Gastrocnemius medialis (tissue), 4 donors: Measurements from ENCODE around the gene COLEC12. TPM values are rescaled to one million over a fixed set of nuclear protein-coding genes. Genes with fewer than 3 reads are reported as not detected.
"Not testable (repeated sequence)": the region's sequence is repeated elsewhere in the genome, so short reads cannot be mapped to it uniquely, and the experiment has no call there.

Experiments used
- ATAC-seq, 2 donors: fragments of 150-250 bp; one replicate each; pipeline ENCODE4 v1.9.1; 2016
- DNase-seq, 2 donors: peaks; one replicate each; pipeline ENCODE4 v3.0.0-alpha.2; 2019
- H3K27ac ChIP-seq, 4 donors: fragments of 200-600 bp; sonication (generic); 1 replicate in 1 of 4; 2 replicates in 3 of 4; pipeline ENCODE4 v1.5.1; 2016 to 2018; ENCODE audit warnings: mild to moderate bottlenecking in 2 of 4, moderate library complexity in 1 of 4
- H3K27me3 ChIP-seq, 3 donors: fragments of 200-600 bp; sonication (generic) in 2 of 3; 1 replicate in 1 of 3; 2 replicates in 2 of 3; pipeline versions ENCODE4 v1.5.1 to v1.6.0; 2016 to 2019; ENCODE audit warnings: mild to moderate bottlenecking in 1 of 3, moderate library complexity in 1 of 3
- H3K36me3 ChIP-seq, 2 donors: fragments of 200-600 bp; sonication (generic) in 1 of 2; one replicate each; pipeline ENCODE4 v1.5.1; 2017 to 2018
- H3K4me1 ChIP-seq, 2 donors: fragments of 200-600 bp; sonication (generic) in 1 of 2; one replicate each; pipeline ENCODE4 v1.5.1; 2016 to 2017; ENCODE audit warnings: mild to moderate bottlenecking in 2 of 2
- H3K4me3 ChIP-seq, 4 donors: fragments of 200-600 bp; sonication (generic) in 3 of 4; 1 replicate in 1 of 4; 2 replicates in 3 of 4; pipeline ENCODE4 v1.5.1; 2016 to 2019; ENCODE audit warnings: mild to moderate bottlenecking in 2 of 4
- H3K9me3 ChIP-seq, 3 donors: fragments of 200-600 bp; sonication (generic) in 2 of 3; 1 replicate in 1 of 3; 2 replicates in 2 of 3; pipeline ENCODE4 v1.5.1; 2016 to 2019
- CTCF ChIP-seq, 5 experiments: fragments of 450-650 bp in 3 of 5; fragments of 200-600 bp in 2 of 5; sonication (generic) in 2 of 5; IDR thresholded peaks in 4 of 5; conservative IDR thresholded peaks in 1 of 5; 1 replicate in 4 of 5; 2 replicates in 1 of 5; pipeline ENCODE4 v1.5.1; 2016 to 2019; ENCODE audit warnings: antibody characterized with exemption in 5 of 5, mild to moderate bottlenecking in 3 of 5, moderate library complexity in 3 of 5
- POLR2A ChIP-seq, 2 donors: fragments of 450-650 bp; IDR thresholded peaks; one replicate each; pipeline ENCODE4 v1.6.1; 2017; ENCODE audit warnings: antibody characterized with exemption in 2 of 2, mild to moderate bottlenecking in 2 of 2, moderate library complexity in 2 of 2
- in situ Hi-C, 4 donors: fragments of 200-750 bp; cut with MboI; loops; one replicate each; pipeline versions ENCODE4 v1.15.0 to v1.8.0; 2017; ENCODE audit warnings: low sequenced_read_pairs in 4 of 4
- intact Hi-C: fragments of 100-400 bp; cut with DNase I; formaldehyde crosslinking; loops from one replicate; pipeline ENCODE4 v1.15.1; 2023; ENCODE audit warnings: low total_unique reads
- total RNA-seq, 4 donors: library from RNA; depleted of rRNA; stranded (reverse); fragments of >200 nt; gene quantifications; one replicate each; pipeline versions ENCODE4 v1.1.0 to v1.2.3, GENCODE V29; 2016

COLEC12 gene
- total RNA-seq, 4 donors from 2014 or later: 0.97 to 6.1 (median 5.1) TPM

- Histone ChIP-seq H3K9me3 (no peaks in the 10 kb centered on the region), H3K27ac (no peak overlapping the region), H3K4me3 (no peak overlapping the region), H3K36me3 (no peaks in the 10 kb centered on the region), H3K27me3 (no peaks in the 10 kb centered on the region), H3K4me1 (no peaks in the 10 kb centered on the region)
- intact Hi-C loops (no loop called here), in situ Hi-C loops (no loop called here)
- no peak for DNase-seq
- TF ChIP-seq POLR2A (IDR thresholded peaks at IDR 0.05) (no peak), CTCF (IDR thresholded peaks at IDR 0.05 in 4 of 5, conservative IDR thresholded peaks at IDR 0.05 in 1 of 5) (no peak)
- no peak for ATAC-seq
These were observed 92.1 kb downstream of the COLEC12 start for GRCh38 chr18:408367-408766.

- no peak for TF ChIP-seq CTCF (IDR thresholded peaks at IDR 0.05 in 4 of 5, conservative IDR thresholded peaks at IDR 0.05 in 1 of 5)
- no peak for TF ChIP-seq POLR2A (IDR thresholded peaks at IDR 0.05)
- Histone ChIP-seq H3K27ac (no peak overlapping the region), H3K9me3 (no peaks in the 10 kb centered on the region), H3K27me3 (no peaks in the 10 kb centered on the region), H3K36me3 (no peaks in the 10 kb centered on the region), H3K4me1 (no peaks in the 10 kb centered on the region), H3K4me3 (no peak overlapping the region)
- intact Hi-C loops (no loop called here), in situ Hi-C loops (no loop called here)
- ATAC-seq: no peak
- no peak for DNase-seq
These were observed 92.8 kb downstream of the COLEC12 start for GRCh38 chr18:407626-408224.

GRCh38 chr18:407191-407590 is 93.3 kb downstream of the COLEC12 start:
- H3K9me3 ChIP-seq: no peaks in the 10 kb centered on the region
- intact Hi-C loops (no loop called here), in situ Hi-C loops (no loop called here)
- DNase-seq: no peak
- no peak overlapping the region for H3K4me3 ChIP-seq
- TF ChIP-seq CTCF (IDR thresholded peaks at IDR 0.05 in 4 of 5, conservative IDR thresholded peaks at IDR 0.05 in 1 of 5): no peak
- TF ChIP-seq POLR2A (IDR thresholded peaks at IDR 0.05): no peak
- H3K27ac ChIP-seq: no peak overlapping the region
- H3K27me3 ChIP-seq: no peaks in the 10 kb centered on the region
- no peaks in the 10 kb centered on the region for H3K36me3 ChIP-seq
- no peak for ATAC-seq
- H3K4me1 ChIP-seq: no peaks in the 10 kb centered on the region

- Histone ChIP-seq H3K9me3 (no peaks in the 10 kb centered on the region), H3K36me3 (no peaks in the 10 kb centered on the region), H3K27ac (no peak overlapping the region), H3K27me3 (no peaks in the 10 kb centered on the region), H3K4me1 (no peaks in the 10 kb centered on the region), H3K4me3 (no peak overlapping the region)
- in situ Hi-C loops: no loop called here
- intact Hi-C loops: no loop called here
- TF ChIP-seq POLR2A (IDR thresholded peaks at IDR 0.05): no peak
- no peak for TF ChIP-seq CTCF (IDR thresholded peaks at IDR 0.05 in 4 of 5, conservative IDR thresholded peaks at IDR 0.05 in 1 of 5)
- ATAC-seq (no peak), DNase-seq (no peak)
These were observed 93.8 kb downstream of the COLEC12 start for GRCh38 chr18:406677-407076.

- intact Hi-C loops, in situ Hi-C loops, ATAC-seq: not testable (repeated sequence)
These were observed 95.5 kb downstream of the COLEC12 start for GRCh38 chr18:405006-405405.

More at GRCh38 chr18:405006-405405, 95.5 kb downstream of the COLEC12 start:
- not testable (repeated sequence) for H3K4me3 ChIP-seq, H3K4me1 ChIP-seq, DNase-seq, H3K36me3 ChIP-seq, H3K9me3 ChIP-seq, H3K27me3 ChIP-seq, H3K27ac ChIP-seq
